Measurements from ENCODE around the gene PGAM2. TPM values are rescaled to one million over a fixed set of nuclear protein-coding genes. Genes with fewer than 3 reads are reported as not detected.

Gene PGAM2
- total and polyA plus RNA-seq, 2 of the 13 experiments (the other 11 are each of a cell fraction or from before 2014, with no cell fraction given) = 0.22 TPM; not detected in 1

DNA sequence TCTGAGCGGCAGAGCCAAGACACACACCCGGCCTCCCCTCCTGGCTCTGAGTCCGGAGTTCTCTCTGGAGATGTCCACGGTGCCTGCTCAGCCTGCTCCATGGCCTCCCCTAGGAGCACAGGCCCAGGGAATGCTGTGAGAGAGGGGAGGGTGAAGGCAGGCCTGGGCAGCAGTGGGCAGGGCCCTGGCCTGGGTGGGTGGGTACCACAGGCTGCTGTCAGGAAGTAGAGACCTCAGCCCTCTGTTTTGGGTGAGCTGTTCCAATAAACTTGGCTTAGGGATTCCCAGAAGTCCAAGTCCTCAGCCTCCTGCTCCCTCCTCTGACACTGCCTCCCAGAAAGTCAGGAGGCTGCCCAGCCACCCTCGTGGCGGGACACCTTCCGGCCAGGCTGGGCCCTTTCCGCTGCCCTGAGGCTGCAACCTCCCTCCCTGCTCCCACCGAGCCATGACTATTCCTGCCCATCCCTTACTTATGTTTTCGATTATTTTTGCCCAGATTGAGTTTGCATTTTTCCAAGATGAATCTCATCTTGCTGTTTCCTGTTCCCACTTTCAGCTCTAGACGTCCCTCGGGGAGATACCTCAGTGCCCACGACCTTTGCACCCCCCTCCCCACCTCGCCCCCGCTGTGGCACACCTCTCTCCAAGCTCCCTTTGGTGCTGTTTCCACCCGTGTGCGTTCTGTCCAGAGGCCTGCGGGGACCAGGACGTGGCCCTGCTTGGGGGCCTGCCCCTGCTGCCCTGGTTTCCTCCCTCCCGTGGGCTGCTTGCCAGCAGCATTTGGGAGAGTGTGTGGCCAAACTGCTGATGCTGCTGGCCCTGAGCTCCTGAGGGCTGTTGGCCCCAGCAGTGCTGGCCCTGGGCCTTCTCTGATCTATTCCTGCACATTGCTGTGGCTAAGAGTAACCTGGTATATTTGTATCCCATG lies 22.8 kb upstream of the PGAM2 start (continued):
- TF ChIP-seq ZMYM2 (CRISPR knock-in tag; IDR thresholded peaks at IDR 0.05) = 0 out of 2 replicates have a peak, but pooled peaks have one; percentile 6
- 0 out of 2 replicates have a peak, but pooled peaks have one; percentile 33 for TF ChIP-seq AKAP8 (CRISPR knock-in tag; IDR thresholded peaks at IDR 0.05)
- TF ChIP-seq ZNF432 (CRISPR knock-in tag; IDR thresholded peaks at IDR 0.05; ENCODE audit: borderline replicate concordance) = no peak
- 0 out of 2 replicates have a peak, but pooled peaks have one; percentile 60 for TF ChIP-seq RFXAP (CRISPR knock-in tag; IDR thresholded peaks at IDR 0.05; ENCODE audit: borderline replicate concordance)
- TF ChIP-seq ZNF263 (CRISPR knock-in tag; IDR thresholded peaks at IDR 0.05) = 0 out of 2 replicates have a peak, but pooled peaks have one; percentile 27
- TF ChIP-seq, protein P1, sequence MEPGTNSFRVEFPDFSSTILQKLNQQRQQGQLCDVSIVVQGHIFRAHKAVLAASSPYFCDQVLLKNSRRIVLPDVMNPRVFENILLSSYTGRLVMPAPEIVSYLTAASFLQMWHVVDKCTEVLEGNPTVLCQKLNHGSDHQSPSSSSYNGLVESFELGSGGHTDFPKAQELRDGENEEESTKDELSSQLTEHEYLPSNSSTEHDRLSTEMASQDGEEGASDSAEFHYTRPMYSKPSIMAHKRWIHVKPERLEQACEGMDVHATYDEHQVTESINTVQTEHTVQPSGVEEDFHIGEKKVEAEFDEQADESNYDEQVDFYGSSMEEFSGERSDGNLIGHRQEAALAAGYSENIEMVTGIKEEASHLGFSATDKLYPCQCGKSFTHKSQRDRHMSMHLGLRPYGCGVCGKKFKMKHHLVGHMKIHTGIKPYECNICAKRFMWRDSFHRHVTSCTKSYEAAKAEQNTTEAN (CRISPR knock-in tag; conservative IDR thresholded peaks at IDR 0.05) = 0 out of 2 replicates have a peak, but pooled peaks have one; percentile 38
- TF ChIP-seq NFYB (CRISPR knock-in tag; IDR thresholded peaks at IDR 0.05) = no peak
- no peak for TF ChIP-seq PAWR (CRISPR knock-in tag; IDR thresholded peaks at IDR 0.05; ENCODE audit: borderline replicate concordance)
- peak; percentile 83 for TF ChIP-seq HNRNPL (IDR thresholded peaks at IDR 0.05; ENCODE audit: low read depth, low read length)
- no peak for TF ChIP-seq TCF12 (IDR thresholded peaks at IDR 0.05)
- 0 out of 2 replicates have a peak, but pooled peaks have one; percentile 13 for TF ChIP-seq TCF12 (CRISPR knock-in tag; IDR thresholded peaks at IDR 0.05)
- 0 out of 2 replicates have a peak, but pooled peaks have one; percentile 23 for TF ChIP-seq HDAC1 (CRISPR knock-in tag; IDR thresholded peaks at IDR 0.05)
- TF ChIP-seq, protein P2, sequence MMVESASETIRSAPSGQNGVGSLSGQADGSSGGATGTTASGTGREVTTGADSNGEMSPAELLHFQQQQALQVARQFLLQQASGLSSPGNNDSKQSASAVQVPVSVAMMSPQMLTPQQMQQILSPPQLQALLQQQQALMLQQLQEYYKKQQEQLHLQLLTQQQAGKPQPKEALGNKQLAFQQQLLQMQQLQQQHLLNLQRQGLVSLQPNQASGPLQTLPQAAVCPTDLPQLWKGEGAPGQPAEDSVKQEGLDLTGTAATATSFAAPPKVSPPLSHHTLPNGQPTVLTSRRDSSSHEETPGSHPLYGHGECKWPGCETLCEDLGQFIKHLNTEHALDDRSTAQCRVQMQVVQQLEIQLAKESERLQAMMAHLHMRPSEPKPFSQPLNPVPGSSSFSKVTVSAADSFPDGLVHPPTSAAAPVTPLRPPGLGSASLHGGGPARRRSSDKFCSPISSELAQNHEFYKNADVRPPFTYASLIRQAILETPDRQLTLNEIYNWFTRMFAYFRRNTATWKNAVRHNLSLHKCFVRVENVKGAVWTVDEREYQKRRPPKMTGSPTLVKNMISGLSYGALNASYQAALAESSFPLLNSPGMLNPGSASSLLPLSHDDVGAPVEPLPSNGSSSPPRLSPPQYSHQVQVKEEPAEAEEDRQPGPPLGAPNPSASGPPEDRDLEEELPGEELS (CRISPR knock-in tag; IDR thresholded peaks at IDR 0.05) = 0 out of 2 replicates have a peak, but pooled peaks have one; percentile 19
- TF ChIP-seq SNRNP70 (IDR thresholded peaks at IDR 0.05; ENCODE audit: low read depth, low read length) = no peak
- 0 out of 2 replicates have a peak, but pooled peaks have one; percentile 16 for TF ChIP-seq ZNF768 (CRISPR knock-in tag; IDR thresholded peaks at IDR 0.05)
- TF ChIP-seq ZFX (CRISPR knock-in tag; IDR thresholded peaks at IDR 0.05; ENCODE audit: low read depth) = peak; percentile 80
- TF ChIP-seq SOX6 (IDR thresholded peaks at IDR 0.05) = no peak
- TF ChIP-seq SOX6 (CRISPR knock-in tag; IDR thresholded peaks at IDR 0.05) = peak; percentile 33; the same call in 1 of the 2 replicates
- no peak for TF ChIP-seq CEBPB (IDR thresholded peaks at IDR 0.05; ENCODE audit: borderline replicate concordance, low read depth, low read length)
- TF ChIP-seq, protein P3, sequence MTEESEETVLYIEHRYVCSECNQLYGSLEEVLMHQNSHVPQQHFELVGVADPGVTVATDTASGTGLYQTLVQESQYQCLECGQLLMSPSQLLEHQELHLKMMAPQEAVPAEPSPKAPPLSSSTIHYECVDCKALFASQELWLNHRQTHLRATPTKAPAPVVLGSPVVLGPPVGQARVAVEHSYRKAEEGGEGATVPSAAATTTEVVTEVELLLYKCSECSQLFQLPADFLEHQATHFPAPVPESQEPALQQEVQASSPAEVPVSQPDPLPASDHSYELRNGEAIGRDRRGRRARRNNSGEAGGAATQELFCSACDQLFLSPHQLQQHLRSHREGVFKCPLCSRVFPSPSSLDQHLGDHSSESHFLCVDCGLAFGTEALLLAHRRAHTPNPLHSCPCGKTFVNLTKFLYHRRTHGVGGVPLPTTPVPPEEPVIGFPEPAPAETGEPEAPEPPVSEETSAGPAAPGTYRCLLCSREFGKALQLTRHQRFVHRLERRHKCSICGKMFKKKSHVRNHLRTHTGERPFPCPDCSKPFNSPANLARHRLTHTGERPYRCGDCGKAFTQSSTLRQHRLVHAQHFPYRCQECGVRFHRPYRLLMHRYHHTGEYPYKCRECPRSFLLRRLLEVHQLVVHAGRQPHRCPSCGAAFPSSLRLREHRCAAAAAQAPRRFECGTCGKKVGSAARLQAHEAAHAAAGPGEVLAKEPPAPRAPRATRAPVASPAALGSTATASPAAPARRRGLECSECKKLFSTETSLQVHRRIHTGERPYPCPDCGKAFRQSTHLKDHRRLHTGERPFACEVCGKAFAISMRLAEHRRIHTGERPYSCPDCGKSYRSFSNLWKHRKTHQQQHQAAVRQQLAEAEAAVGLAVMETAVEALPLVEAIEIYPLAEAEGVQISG (CRISPR knock-in tag; IDR thresholded peaks at IDR 0.05) = peak; percentile 42; the same call in 1 of the 2 replicates
- peak; percentile 65; the same call in 1 of the 2 replicates for TF ChIP-seq NFKB2 (CRISPR knock-in tag; IDR thresholded peaks at IDR 0.05; ENCODE audit: borderline replicate concordance)

All from HepG2 (cell line).